Transverse colon (tissue), 3 donors: Measurements from ENCODE around the gene FIG4.

Experiments used
- POLR2A ChIP-seq: fragments of 450-650 bp; IDR thresholded peaks from one replicate; pipeline ENCODE4 v1.6.1; 2016; ENCODE audit warnings: antibody characterized with exemption, mild to moderate bottlenecking, moderate library complexity
- TF ChIP-seq, protein P1 (sequence below), 5 experiments: fragments of 200-600 bp in 3 of 5; fragments of 450-650 bp in 2 of 5; sonication (generic) in 3 of 5; IDR thresholded peaks; 1 replicate in 2 of 5; 2 replicates in 3 of 5; pipeline ENCODE4 v1.5.1; 2016 to 2017; ENCODE audit warnings: antibody characterized with exemption in 5 of 5, inconsistent platforms in 3 of 5, mild to moderate bottlenecking in 2 of 5, moderate library complexity in 1 of 5

DNA sequence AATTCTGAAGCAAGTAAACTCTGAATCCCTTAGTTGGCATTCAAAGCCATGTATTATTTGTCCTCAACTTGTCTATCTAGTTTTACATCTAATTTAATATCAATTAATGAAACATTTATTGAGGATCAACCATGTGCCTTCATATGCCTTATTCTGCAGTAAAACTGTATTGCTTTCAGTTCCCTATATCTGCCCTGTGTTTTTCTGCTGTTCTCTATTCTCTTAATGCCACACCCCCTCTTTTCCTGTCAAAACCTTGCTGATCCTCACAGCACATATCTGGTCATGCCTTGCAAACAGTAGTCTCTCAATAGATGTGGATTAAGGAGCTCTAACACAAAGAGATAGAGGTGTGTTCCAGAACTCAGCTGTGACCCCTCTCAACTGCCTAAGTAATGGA is 2.0 kb downstream of the FIG4 start:
- TF ChIP-seq, protein P1, sequence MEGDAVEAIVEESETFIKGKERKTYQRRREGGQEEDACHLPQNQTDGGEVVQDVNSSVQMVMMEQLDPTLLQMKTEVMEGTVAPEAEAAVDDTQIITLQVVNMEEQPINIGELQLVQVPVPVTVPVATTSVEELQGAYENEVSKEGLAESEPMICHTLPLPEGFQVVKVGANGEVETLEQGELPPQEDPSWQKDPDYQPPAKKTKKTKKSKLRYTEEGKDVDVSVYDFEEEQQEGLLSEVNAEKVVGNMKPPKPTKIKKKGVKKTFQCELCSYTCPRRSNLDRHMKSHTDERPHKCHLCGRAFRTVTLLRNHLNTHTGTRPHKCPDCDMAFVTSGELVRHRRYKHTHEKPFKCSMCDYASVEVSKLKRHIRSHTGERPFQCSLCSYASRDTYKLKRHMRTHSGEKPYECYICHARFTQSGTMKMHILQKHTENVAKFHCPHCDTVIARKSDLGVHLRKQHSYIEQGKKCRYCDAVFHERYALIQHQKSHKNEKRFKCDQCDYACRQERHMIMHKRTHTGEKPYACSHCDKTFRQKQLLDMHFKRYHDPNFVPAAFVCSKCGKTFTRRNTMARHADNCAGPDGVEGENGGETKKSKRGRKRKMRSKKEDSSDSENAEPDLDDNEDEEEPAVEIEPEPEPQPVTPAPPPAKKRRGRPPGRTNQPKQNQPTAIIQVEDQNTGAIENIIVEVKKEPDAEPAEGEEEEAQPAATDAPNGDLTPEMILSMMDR (IDR thresholded peaks at IDR 0.05): no peak
- no peak for TF ChIP-seq POLR2A
